GM12878 (cell line): Measurements from ENCODE around the gene ADGRD1. TPM values are rescaled to one million over a fixed set of nuclear protein-coding genes. Genes with fewer than 3 reads are reported as not detected.

Experiments used
- ATAC-seq: fragments of 200-7000 bp; cut with Tn5 transposase; 3 replicates; pipeline ENCODE4 v1.9.1; 2020; ENCODE audit warnings: mild to moderate bottlenecking, moderate library complexity
- BruUV-seq: library from RNA; stranded (reverse); fragments of 400-500 nt; replicated peaks from 2 replicates; lab custom pipeline; 2021; lab: Mats Ljungman, UMichigan
- CTCF ChIA-PET: fragments of 300-600 bp; sonication (Branson Sonifier 250); formaldehyde crosslinking; extraction: SDS; loops from one replicate; lab custom pipeline; 2021; ENCODE audit warnings: inconsistent platforms; lab: Yijun Ruan, JAX
- POLR2A ChIA-PET: fragments of 350-600 bp; formaldehyde crosslinking; extraction: SDS; loops from one replicate; lab custom pipeline; 2021; ENCODE audit warnings: inconsistent platforms; lab: Charles Lee
- RAD21 ChIA-PET: fragments of 300-600 bp; sonication (Branson Sonifier 250); formaldehyde crosslinking; loops from one replicate; lab custom pipeline; 2023; ENCODE audit warnings: antibody characterized with exemption; ENCODE audit not compliant: unreplicated experiment; lab: Charles Lee
- SMC1A ChIA-PET: fragments of 300-600 bp; sonication (Branson Sonifier 250); formaldehyde crosslinking; loops from one replicate; lab custom pipeline; 2023; ENCODE audit not compliant: unreplicated experiment, uncharacterized antibody; lab: Charles Lee
- DNase-seq: peaks from one replicate; pipeline ENCODE4 v3.0.0-alpha.2; 2011; ENCODE audit warnings: low read depth, low spot score
- FAIRE-seq: peaks from 3 replicates; lab custom pipeline; 2011; peaks lifted over from hg19 to GRCh38; lab: Jason Lieb, UNC
- H2AFZ ChIP-seq: 2 replicates; pipeline ENCODE4 v1.6.0; 2011; ENCODE audit warnings: low read depth, low read length, control low read depth; ENCODE audit not compliant: control insufficient read depth
- H3K27ac ChIP-seq: 2 replicates; pipeline ENCODE4 v1.5.1; 2011; ENCODE audit warnings: control low read depth; ENCODE audit not compliant: control insufficient read depth, insufficient read depth
- H3K27me3 ChIP-seq, 2 experiments: replicated peaks in 1 of 2; 2 replicates each; pipeline versions ENCODE4 v1.6.0 to v1.6.1; 2011; ENCODE audit warnings: low read length in 1 of 2; ENCODE audit not compliant: control insufficient read depth in 2 of 2, insufficient read depth in 2 of 2
- H3K36me3 ChIP-seq, 2 experiments: 2 replicates each; pipeline ENCODE4 v1.5.1; 2011; ENCODE audit warnings: low read length in 1 of 2; ENCODE audit not compliant: control insufficient read depth in 2 of 2, insufficient read depth in 2 of 2
- H3K4me1 ChIP-seq: 2 replicates; pipeline ENCODE4 v1.6.1; 2011; ENCODE audit warnings: mild to moderate bottlenecking, low read length, moderate library complexity, mixed read lengths; ENCODE audit not compliant: control insufficient read depth, insufficient read depth
- H3K4me2 ChIP-seq: 2 replicates; pipeline ENCODE4 v1.6.0; 2011; ENCODE audit warnings: control low read depth; ENCODE audit not compliant: control insufficient read depth, insufficient read depth
- H3K4me3 ChIP-seq: fragments of 200-600 bp; sonication (generic); 2 replicates; pipeline ENCODE4 v1.5.1; 2016
- H3K79me2 ChIP-seq: 2 replicates; pipeline ENCODE4 v1.6.0; 2011; ENCODE audit warnings: low read length; ENCODE audit not compliant: control insufficient read depth, insufficient read depth
- H3K9ac ChIP-seq: 2 replicates; pipeline ENCODE4 v1.8.0; 2011; ENCODE audit warnings: low read length, control low read depth, mixed read lengths; ENCODE audit not compliant: control insufficient read depth, insufficient read depth
- H3K9me3 ChIP-seq: replicated peaks from 3 replicates; pipeline ENCODE4 v1.5.1; 2011; ENCODE audit warnings: mild to moderate bottlenecking, low read length; ENCODE audit not compliant: control insufficient read depth, insufficient read depth
- H4K20me1 ChIP-seq: 2 replicates; pipeline ENCODE4 v1.6.0; 2011; ENCODE audit not compliant: control insufficient read depth, insufficient read depth
- BHLHE40 ChIP-seq, 2 experiments: fragments of 450-650 bp in 1 of 2; IDR thresholded peaks; 2 replicates each; pipeline ENCODE4 v1.6.1; 2011 to 2017; ENCODE audit warnings: low read depth in 2 of 2, borderline replicate concordance in 1 of 2, improper control_type of control experiment in 1 of 2, low read length in 1 of 2, mild to moderate bottlenecking in 1 of 2
- CTCF ChIP-seq, 3 experiments: IDR thresholded peaks in 2 of 3; conservative IDR thresholded peaks in 1 of 3; 2 replicates each; pipeline ENCODE4 v1.5.1; 2011; ENCODE audit warnings: low read depth in 3 of 3, low read length in 3 of 3, mild to moderate bottlenecking in 3 of 3, control low read depth in 2 of 3, moderate library complexity in 2 of 3, inconsistent platforms in 1 of 3, mixed read lengths in 1 of 3; ENCODE audit not compliant: control insufficient read depth in 2 of 3, insufficient read depth in 1 of 3; ENCODE audit errors: extremely low read depth in 1 of 3
- FOXM1 ChIP-seq: IDR thresholded peaks from 2 replicates; pipeline ENCODE4 v1.6.1; 2012; ENCODE audit warnings: low read depth, mild to moderate bottlenecking, inconsistent platforms, low read length, moderate library complexity
- HDGF ChIP-seq: fragments of 450-650 bp; IDR thresholded peaks from 2 replicates; pipeline ENCODE4 v1.6.1; 2016; ENCODE audit warnings: antibody characterized with exemption
- IKZF1 ChIP-seq: fragments of 450-650 bp; conservative IDR thresholded peaks from 2 replicates; pipeline ENCODE4 v1.6.1; 2017; ENCODE audit warnings: antibody characterized with exemption, mild to moderate bottlenecking
- NKRF ChIP-seq: fragments of 450-650 bp; conservative IDR thresholded peaks from 2 replicates; pipeline ENCODE4 v1.6.1; 2017; ENCODE audit warnings: mild to moderate bottlenecking, moderate library complexity
- RAD21 ChIP-seq: IDR thresholded peaks from 2 replicates; pipeline ENCODE4 v1.6.1; 2011; ENCODE audit warnings: mild to moderate bottlenecking, low read depth, low read length, moderate library complexity; ENCODE audit not compliant: insufficient read depth
- SIX5 ChIP-seq: IDR thresholded peaks from 2 replicates; pipeline ENCODE4 v1.6.1; 2011; ENCODE audit warnings: mild to moderate bottlenecking, low read depth, low read length, moderate library complexity; ENCODE audit not compliant: severe bottlenecking
- SMC3 ChIP-seq: IDR thresholded peaks from 2 replicates; pipeline ENCODE4 v1.6.1; 2011; ENCODE audit warnings: low read length, improper control_type of control experiment, borderline replicate concordance
- SUPT20H ChIP-seq: IDR thresholded peaks from 2 replicates; pipeline ENCODE4 v1.6.1; 2011; ENCODE audit warnings: low read depth, mild to moderate bottlenecking, low read length, moderate library complexity, borderline replicate concordance; ENCODE audit not compliant: control insufficient read depth
- YY1 ChIP-seq: IDR thresholded peaks from 2 replicates; pipeline ENCODE4 v1.6.1; 2011; ENCODE audit warnings: low read depth, mild to moderate bottlenecking, low read length
- WGBS: methylation state at CpG from one replicate; pipeline ENCODE4 v1.1.6; 2016; ENCODE audit warnings: low lambda C conversion rate; ENCODE audit not compliant: insufficient replicate concordance, insufficient coverage; ENCODE audit errors: missing lambda C conversion rate; 5-methylcytosine and 5-hydroxymethylcytosine counted together
- in situ Hi-C: fragments of 300-500 bp; cut with MboI; formaldehyde crosslinking; loops from 9 replicates; pipeline ENCODE4 v1.14.3; 2018; ENCODE audit warnings: mixed read lengths
- intact Hi-C: fragments of 100-400 bp; cut with micrococcal nuclease; formaldehyde crosslinking; loops from one replicate; pipeline ENCODE4 v1.14.2; 2022; ENCODE audit not compliant: unreplicated experiment
- polyA plus RNA-seq, 11 experiments: library from polyadenylated mRNA; depleted of rRNA in 4 of 11; unstranded in 6 of 11; stranded (reverse) in 5 of 11; fragments of >200 nt; fragmentation: Nextera tagmentation in 4 of 11; fragmentation: Illumina TruSeq in 1 of 11; extraction: Ambion mirVana in 4 of 11; extraction: Trizol in 1 of 11; gene quantifications; 1 replicate in 1 of 11; 2 replicates in 10 of 11; pipeline versions ENCODE4 v1.2.1 to v1.2.3, GENCODE V29; 2011 to 2016; ENCODE audit warnings: inconsistent platforms in 2 of 11, missing spikeins in 2 of 11, low read depth in 1 of 11
- total RNA-seq, 4 experiments: library from RNA; depleted of rRNA in 3 of 4; stranded (reverse); fragments of >200 nt in 3 of 4; fragmentation: Illumina TruSeq in 1 of 4; extraction: Trizol in 1 of 4; gene quantifications; 2 replicates each; pipeline versions ENCODE4 v1.2.1 to v1.2.3, GENCODE V29; 2013 to 2021

The ADGRD1 gene
- total and polyA plus RNA-seq, 10 of the 15 experiments (the other 5 are each of a cell fraction or from before 2014, with no cell fraction given), result 0.15 to 12.7 (median 1.2) TPM

GRCh38 chr12:131132118-131132892, 178.6 kb downstream of the ADGRD1 start:
- H3K9ac ChIP-seq, result no peak overlapping the region
- in situ Hi-C loops, result no loop called here
- no peaks in the 10 kb centered on the region for H3K27me3 ChIP-seq
- ChIA-PET CTCF (interaction anchor here (0.6 to 6.2 kb wide), 29 partner anchors 9 to 1259 kb away, joined by 3 to 198 read pairs (median 4); partner anchors contain the start of gene ADGRD1), RAD21 (interaction anchor here (0.9 to 5.3 kb wide), 13 partner anchors 11 to 322 kb away, joined by 3 to 101 read pairs (median 6); no protein-coding TSS in a partner anchor), POLR2A (interaction anchor here (2.6 kb wide), 1 partner anchor 28 kb away, joined by 16 read pairs; no protein-coding TSS in a partner anchor)
- no peak overlapping the region for H3K4me2 ChIP-seq
- ATAC-seq (peak; percentile 97), FAIRE-seq (no peak)
- no peaks in the 10 kb centered on the region for H3K9me3 ChIP-seq
- H3K4me3 ChIP-seq, result no peak overlapping the region
- no peaks in the 10 kb centered on the region for H3K4me1 ChIP-seq
- no peaks in the 10 kb centered on the region for H3K36me3 ChIP-seq
- no peaks in the 10 kb centered on the region for H4K20me1 ChIP-seq
- TF ChIP-seq SMC3 (peak; percentile 89), IKZF1 (peak; percentile 28; the same call in 1 of the 2 replicates), CTCF (IDR thresholded peaks at IDR 0.05 in 2 of 3, conservative IDR thresholded peaks at IDR 0.05 in 1 of 3; ENCODE audit: control insufficient read depth in 2 of 3, extremely low read depth in 1 of 3, insufficient read depth in 1 of 3, low read depth in 3 of 3, low read length in 3 of 3) (peak; percentile 81 to 84 (median 83)), NKRF (no peak), RAD21 (peak; percentile 79), SUPT20H (no peak), SIX5 (no peak), BHLHE40 (IDR thresholded peaks at IDR 0.05; ENCODE audit: borderline replicate concordance in 1 of 2, low read depth in 2 of 2, low read length in 1 of 2) (peak in 1 of 2 experiments; percentile 35; a peak in 1 of 4 replicates), YY1 (peak; percentile 54; the same call in 1 of the 2 replicates), HDGF (peak; percentile 79; the same call in 1 of the 2 replicates), FOXM1 (0 out of 2 replicates have a peak, but pooled peaks have one; percentile 20)
- TF ChIP-seq, all 136 proteins: peak for 8
- BruUV-seq, result no TSS peak
- Histone ChIP-seq H3K27ac (no peak overlapping the region), H2AFZ (no peak overlapping the region), H3K79me2 (no peaks in the 10 kb centered on the region)
- 39% methylated on average over 29 of the region's 29 CpGs for WGBS
- intact Hi-C loops, result loop anchor here (1.0 to 5.0 kb wide), 5 partner anchors 28 to 370 kb away; no protein-coding TSS in a partner anchor
- no peak for DNase-seq
- SMC1A ChIA-PET, result interaction anchor here (0.9 to 6.5 kb wide), 18 partner anchors 19 to 385 kb away, joined by 3 to 86 read pairs (median 4); no protein-coding TSS in a partner anchor
